Thoracic aorta (tissue), 2 donors: ENCODE results near the gene CAPN15. TPM values are rescaled to one million over a fixed set of nuclear protein-coding genes. Genes with fewer than 3 reads are reported as not detected.

Experiments
- ATAC-seq: fragments of 150-250 bp; one replicate; pipeline ENCODE4 v1.8.0; 2017; ENCODE audit warnings: low read depth; ENCODE audit not compliant: insufficient number of reproducible peaks, low FRiP score
- DNase-seq: peaks from one replicate; pipeline ENCODE4 v3.0.0-alpha.2; 2020; ENCODE audit warnings: low spot score
- H3K27ac ChIP-seq, 2 donors: fragments of 200-600 bp; sonication (generic); 1 replicate in 1 of 2; 2 replicates in 1 of 2; pipeline ENCODE4 v1.5.1; 2016; ENCODE audit warnings: mild to moderate bottlenecking in 2 of 2, moderate library complexity in 2 of 2
- H3K27me3 ChIP-seq: fragments of 200-600 bp; sonication (generic); replicated peaks from 2 replicates; pipeline ENCODE4 v1.6.0; 2016; ENCODE audit warnings: mild to moderate bottlenecking; ENCODE audit not compliant: insufficient read depth
- H3K36me3 ChIP-seq: fragments of 200-600 bp; sonication (generic); one replicate; pipeline ENCODE4 v1.5.1; 2016
- H3K4me1 ChIP-seq, 2 donors: fragments of 200-600 bp; sonication (generic); 1 replicate in 1 of 2; 2 replicates in 1 of 2; pipeline versions ENCODE4 v1.5.1 to v1.6.0; 2016; ENCODE audit warnings: low read depth in 2 of 2, mild to moderate bottlenecking in 1 of 2; ENCODE audit not compliant: control insufficient read depth in 1 of 2
- H3K4me3 ChIP-seq: fragments of 200-600 bp; sonication (generic); 2 replicates; pipeline ENCODE4 v1.5.1; 2016; ENCODE audit warnings: mild to moderate bottlenecking
- H3K9me3 ChIP-seq: fragments of 200-600 bp; sonication (generic); 2 replicates; pipeline ENCODE4 v1.5.1; 2016
- total RNA-seq, 2 donors: library from RNA; depleted of rRNA; stranded (reverse); fragments of >200 nt; gene quantifications; one replicate each; pipeline versions ENCODE4 v1.1.0 to v1.2.3, GENCODE V29; 2016
- TF ChIP-seq, protein P1 (sequence below): fragments of 200-600 bp; sonication (generic); IDR thresholded peaks from one replicate; pipeline ENCODE4 v1.5.1; 2019; ENCODE audit warnings: antibody characterized with exemption

Gene CAPN15
- total RNA-seq, 2 donors from 2014 or later: 46.2 to 96.6 TPM

DNA sequence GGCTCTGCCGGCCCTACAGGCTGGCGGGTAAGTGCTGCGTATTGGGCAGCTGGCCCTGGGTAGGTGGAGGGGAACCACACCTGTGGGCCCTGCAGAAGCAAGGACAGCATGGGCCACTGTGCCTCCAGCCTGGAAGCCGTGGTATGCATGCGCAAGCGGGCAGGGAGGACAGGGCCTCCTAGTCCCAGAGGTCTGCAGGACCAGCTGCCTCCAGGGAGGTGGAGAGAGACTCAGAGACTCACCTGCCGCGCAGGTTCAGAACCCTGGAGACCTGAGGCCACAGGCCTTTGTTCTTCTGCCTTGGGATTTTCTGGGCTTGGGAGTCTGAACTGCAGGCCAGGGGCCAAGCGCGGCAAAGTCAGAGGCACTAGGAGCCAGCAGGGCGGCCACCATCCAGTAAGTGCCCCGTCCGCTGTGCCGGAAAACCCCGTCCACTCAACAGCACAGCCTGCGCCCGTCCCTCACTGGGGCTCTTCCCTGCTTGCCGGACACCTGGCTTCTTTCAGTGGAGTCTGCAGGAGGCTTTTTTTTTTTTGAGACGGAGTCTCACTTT lies 53.5 kb downstream of the CAPN15 start:
- Histone ChIP-seq H3K27ac (no peak overlapping the region), H3K36me3 (no peaks in the 10 kb centered on the region), H3K4me1 (no peaks in the 10 kb centered on the region), H3K9me3 (no peaks in the 10 kb centered on the region), H3K4me3 (no peak overlapping the region), H3K27me3 (no peaks in the 10 kb centered on the region)
- ATAC-seq (no peak), DNase-seq (no peak)
- TF ChIP-seq, protein P1, sequence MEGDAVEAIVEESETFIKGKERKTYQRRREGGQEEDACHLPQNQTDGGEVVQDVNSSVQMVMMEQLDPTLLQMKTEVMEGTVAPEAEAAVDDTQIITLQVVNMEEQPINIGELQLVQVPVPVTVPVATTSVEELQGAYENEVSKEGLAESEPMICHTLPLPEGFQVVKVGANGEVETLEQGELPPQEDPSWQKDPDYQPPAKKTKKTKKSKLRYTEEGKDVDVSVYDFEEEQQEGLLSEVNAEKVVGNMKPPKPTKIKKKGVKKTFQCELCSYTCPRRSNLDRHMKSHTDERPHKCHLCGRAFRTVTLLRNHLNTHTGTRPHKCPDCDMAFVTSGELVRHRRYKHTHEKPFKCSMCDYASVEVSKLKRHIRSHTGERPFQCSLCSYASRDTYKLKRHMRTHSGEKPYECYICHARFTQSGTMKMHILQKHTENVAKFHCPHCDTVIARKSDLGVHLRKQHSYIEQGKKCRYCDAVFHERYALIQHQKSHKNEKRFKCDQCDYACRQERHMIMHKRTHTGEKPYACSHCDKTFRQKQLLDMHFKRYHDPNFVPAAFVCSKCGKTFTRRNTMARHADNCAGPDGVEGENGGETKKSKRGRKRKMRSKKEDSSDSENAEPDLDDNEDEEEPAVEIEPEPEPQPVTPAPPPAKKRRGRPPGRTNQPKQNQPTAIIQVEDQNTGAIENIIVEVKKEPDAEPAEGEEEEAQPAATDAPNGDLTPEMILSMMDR: no peak

DNA sequence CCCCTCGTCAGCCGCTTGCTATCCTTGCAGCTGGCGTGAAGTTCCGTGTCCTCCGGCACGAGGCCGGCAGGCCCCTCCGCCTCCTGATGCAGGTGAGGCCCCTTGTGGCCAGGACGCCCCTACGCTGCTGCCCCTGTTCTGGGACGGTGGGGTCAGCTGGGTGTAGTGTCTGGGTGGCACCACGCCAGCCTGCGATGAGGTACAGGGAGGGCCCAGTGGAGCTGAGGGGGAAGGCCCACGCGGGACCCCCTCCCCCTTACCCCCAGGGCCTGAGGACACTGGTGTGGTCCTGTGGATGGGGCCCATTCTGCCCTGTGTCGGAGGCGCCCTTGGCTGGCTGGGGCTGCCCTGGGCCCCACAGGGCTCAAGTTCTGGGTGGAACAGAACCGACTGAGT lies 54.7 kb downstream of the CAPN15 start:
- TF ChIP-seq, protein P1: no peak
- ATAC-seq (no peak), DNase-seq (no peak)
- Histone ChIP-seq H3K36me3 (no peaks in the 10 kb centered on the region), H3K27me3 (no peaks in the 10 kb centered on the region), H3K4me3 (no peak overlapping the region), H3K4me1 (peaks cover 0 to 11% of the 10 kb centered on the region in 2 donors), H3K27ac (no peak overlapping the region), H3K9me3 (no peaks in the 10 kb centered on the region)

DNA sequence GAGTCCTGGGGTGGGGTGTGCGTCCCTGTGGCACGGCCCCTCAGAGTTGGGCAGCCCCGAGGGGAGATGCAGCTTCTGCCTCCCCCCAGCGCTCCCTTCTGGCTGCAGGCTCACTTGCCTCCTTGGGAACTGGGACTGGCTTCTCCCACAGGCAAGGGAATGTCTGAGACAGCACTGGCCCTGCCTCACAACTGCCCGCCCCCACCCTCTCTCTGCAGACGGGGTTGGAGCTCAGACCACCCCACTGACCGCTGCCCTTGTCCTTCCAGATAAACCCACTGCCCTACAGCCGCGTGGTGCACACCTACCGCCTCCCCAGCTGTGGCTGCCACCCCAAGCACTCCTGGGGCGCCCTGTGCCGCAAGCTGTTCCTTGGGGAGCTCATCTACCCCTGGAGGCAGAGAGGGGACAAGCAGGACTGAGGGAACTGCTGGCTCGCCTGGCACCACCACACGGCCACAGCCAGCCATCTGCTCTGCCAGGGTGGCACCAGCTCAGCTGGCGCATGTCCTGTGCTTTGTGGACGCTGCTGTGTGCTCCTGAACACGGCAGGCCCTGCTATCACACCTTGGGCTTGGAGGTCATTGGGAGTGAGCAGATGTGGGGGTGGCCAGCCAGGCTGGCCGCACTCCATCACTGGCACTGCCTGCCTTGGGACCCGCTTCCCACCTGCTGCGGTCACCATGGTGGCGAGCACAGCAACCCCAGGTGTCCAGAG lies 55.3 kb downstream of the CAPN15 start:
- DNase-seq: no peak
- peaks cover 2 to 16% of the 10 kb centered on the region in 2 donors for H3K4me1 ChIP-seq
- H3K9me3 ChIP-seq: no peaks in the 10 kb centered on the region
- no peaks in the 10 kb centered on the region for H3K27me3 ChIP-seq
- H3K27ac ChIP-seq: no peak overlapping the region
- TF ChIP-seq, protein P1: no peak
- H3K4me3 ChIP-seq: no peak overlapping the region
- ATAC-seq: no peak
- H3K36me3 ChIP-seq: no peaks in the 10 kb centered on the region

DNA sequence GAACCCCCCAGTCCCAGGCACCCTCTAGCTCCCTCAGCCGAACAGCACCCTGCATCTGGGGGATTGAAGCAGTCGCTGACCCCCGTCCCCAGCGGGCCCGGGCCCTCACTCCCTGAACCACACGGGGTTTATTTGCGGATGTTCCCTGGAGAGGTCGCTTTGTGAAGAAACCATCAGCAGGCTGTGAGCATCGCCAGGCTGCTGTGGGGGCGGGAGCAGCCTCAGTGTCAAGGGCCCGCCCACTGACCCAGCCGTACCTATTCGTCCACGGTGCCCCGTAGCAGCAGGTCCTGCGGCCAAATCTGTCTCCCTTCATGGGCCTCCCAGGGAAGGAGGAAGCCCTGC lies 55.9 kb downstream of the CAPN15 start:
- Histone ChIP-seq H3K36me3 (no peaks in the 10 kb centered on the region), H3K4me3 (no peak overlapping the region), H3K9me3 (no peaks in the 10 kb centered on the region), H3K4me1 (peaks cover 9 to 23% of the 10 kb centered on the region in 2 donors), H3K27ac (no peak overlapping the region), H3K27me3 (no peaks in the 10 kb centered on the region)
- DNase-seq (no peak), ATAC-seq (no peak)
- TF ChIP-seq, protein P1: no peak

DNA sequence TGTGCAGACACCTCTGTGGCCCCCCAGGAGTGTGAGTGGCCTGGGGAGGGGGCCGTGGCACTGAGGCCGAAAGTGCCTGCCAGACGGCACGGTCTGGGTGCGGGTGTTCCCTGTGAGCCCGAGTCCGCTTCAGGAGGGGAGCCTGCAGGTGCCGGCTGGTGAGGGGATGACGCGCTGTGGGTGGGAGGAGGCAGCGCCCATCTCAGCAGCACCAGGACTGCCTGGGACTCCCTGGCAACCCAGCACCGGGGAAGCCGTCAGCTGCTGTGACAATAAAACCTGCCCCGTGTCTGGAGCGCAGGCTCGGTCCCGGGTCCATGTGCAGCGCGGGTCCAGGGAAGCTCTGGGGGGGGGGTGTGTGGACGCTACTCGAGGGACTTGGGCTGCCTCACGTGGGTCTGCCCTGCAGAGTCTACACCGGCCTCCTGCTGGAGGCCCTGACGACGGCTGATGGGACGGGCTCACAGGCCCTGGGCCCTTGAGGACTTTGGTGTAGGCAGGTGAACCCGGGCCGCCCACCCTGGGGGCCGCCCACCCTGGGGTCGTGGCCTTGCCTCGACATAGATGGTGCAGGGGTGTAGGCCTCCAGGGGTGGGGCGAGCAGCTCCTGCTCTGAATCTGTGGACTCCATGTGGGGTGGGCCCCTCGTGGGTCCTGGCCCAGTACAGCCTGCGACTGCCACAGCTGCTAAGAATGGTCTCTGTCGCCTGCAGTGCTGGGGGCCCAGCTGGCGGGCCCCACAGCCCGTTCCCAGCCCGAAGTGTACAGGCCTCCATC lies 56.5 kb downstream of the CAPN15 start:
- no peak for DNase-seq
- TF ChIP-seq, protein P1: no peak
- H3K4me1 ChIP-seq: peaks cover 9 to 24% of the 10 kb centered on the region in 2 donors
- no peaks in the 10 kb centered on the region for H3K27me3 ChIP-seq
- no peak for ATAC-seq
- no peaks in the 10 kb centered on the region for H3K36me3 ChIP-seq
- no peaks in the 10 kb centered on the region for H3K9me3 ChIP-seq
- H3K27ac ChIP-seq: no peak overlapping the region
- no peak overlapping the region for H3K4me3 ChIP-seq
